ENCODE results near the gene ANKRD37. TPM values are rescaled to one million over a fixed set of nuclear protein-coding genes. Genes with fewer than 3 reads are reported as not detected.

Gene ANKRD37
- total and polyA plus RNA-seq, 8 donors = 1.2 to 21.7 (median 13.4) TPM

DNA sequence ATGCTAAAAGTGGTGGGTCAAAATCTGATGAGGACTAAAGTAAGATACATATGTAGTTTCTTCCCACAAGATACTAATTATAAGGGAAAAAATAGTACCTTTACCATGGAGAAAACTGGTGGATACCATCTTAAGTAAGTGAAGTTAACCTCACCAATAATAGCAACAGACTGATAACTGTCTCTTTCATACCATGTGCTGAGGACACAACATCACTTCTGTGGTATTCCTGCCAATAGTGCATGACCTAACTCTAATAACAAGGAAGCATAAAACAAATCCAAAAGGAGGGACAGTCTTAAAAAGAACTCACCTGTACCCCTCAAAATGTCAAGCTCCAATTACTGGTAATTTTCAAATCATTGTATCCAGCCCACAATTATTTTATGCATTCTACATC is 20.3 kb downstream of the ANKRD37 start:
- intact Hi-C loops (cut with DNase I; ENCODE audit: low total_unique reads) = no loop called here
- no peak for DNase-seq
- H3K4me1 ChIP-seq = peaks cover 0 to 15% (median 7%) of the 10 kb centered on the region in 4 donors
- H3K36me3 ChIP-seq = peaks cover 12 to 80% (median 64%) of the 10 kb centered on the region in 4 donors
- no peak for TF ChIP-seq POLR2AphosphoS5 (IDR thresholded peaks at IDR 0.05)
- TF ChIP-seq, protein P1, sequence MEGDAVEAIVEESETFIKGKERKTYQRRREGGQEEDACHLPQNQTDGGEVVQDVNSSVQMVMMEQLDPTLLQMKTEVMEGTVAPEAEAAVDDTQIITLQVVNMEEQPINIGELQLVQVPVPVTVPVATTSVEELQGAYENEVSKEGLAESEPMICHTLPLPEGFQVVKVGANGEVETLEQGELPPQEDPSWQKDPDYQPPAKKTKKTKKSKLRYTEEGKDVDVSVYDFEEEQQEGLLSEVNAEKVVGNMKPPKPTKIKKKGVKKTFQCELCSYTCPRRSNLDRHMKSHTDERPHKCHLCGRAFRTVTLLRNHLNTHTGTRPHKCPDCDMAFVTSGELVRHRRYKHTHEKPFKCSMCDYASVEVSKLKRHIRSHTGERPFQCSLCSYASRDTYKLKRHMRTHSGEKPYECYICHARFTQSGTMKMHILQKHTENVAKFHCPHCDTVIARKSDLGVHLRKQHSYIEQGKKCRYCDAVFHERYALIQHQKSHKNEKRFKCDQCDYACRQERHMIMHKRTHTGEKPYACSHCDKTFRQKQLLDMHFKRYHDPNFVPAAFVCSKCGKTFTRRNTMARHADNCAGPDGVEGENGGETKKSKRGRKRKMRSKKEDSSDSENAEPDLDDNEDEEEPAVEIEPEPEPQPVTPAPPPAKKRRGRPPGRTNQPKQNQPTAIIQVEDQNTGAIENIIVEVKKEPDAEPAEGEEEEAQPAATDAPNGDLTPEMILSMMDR (IDR thresholded peaks at IDR 0.05) = no peak
- no peak for TF ChIP-seq EP300 (IDR thresholded peaks at IDR 0.05)
- no peak for TF ChIP-seq POLR2A (IDR thresholded peaks at IDR 0.05)
- no peak overlapping the region for H3K4me3 ChIP-seq
- no peaks in the 10 kb centered on the region for H3K9me3 ChIP-seq
- H3K27me3 ChIP-seq = no peaks in the 10 kb centered on the region
- no peak overlapping the region for H3K27ac ChIP-seq

GRCh38 chr4:185421366-185422124 is 24.9 kb downstream of the ANKRD37 start:
- Histone ChIP-seq H3K36me3 (peaks cover 3 to 41% (median 30%) of the 10 kb centered on the region in 4 donors), H3K27ac (no peak overlapping the region), H3K4me3 (no peak overlapping the region), H3K4me1 (peaks cover 10 to 51% (median 33%) of the 10 kb centered on the region in 4 donors), H3K27me3 (no peaks in the 10 kb centered on the region), H3K9me3 (no peaks in the 10 kb centered on the region)
- TF ChIP-seq POLR2A (IDR thresholded peaks at IDR 0.05) (no peak), EP300 (IDR thresholded peaks at IDR 0.05) (no peak), POLR2AphosphoS5 (IDR thresholded peaks at IDR 0.05) (no peak)
- TF ChIP-seq, protein P1 (IDR thresholded peaks at IDR 0.05) = no peak
- 56 to 88% (median 79%) methylated on average over 2 of the region's 2 CpGs for WGBS, 5 donors
- DNase-seq = peak in 1 of 2 donors; percentile 41
- intact Hi-C loops (cut with DNase I; ENCODE audit: low total_unique reads) = no loop called here

- Histone ChIP-seq H3K4me1 (peaks cover 10 to 51% (median 34%) of the 10 kb centered on the region in 4 donors), H3K27me3 (no peaks in the 10 kb centered on the region), H3K27ac (peak overlapping the region; percentile 89 to 95 (median 93)), H3K9me3 (no peaks in the 10 kb centered on the region), H3K4me3 (peak overlapping the region; percentile 65 to 81 (median 68)), H3K36me3 (peaks cover 0 to 14% (median 4%) of the 10 kb centered on the region in 4 donors)
- no peak for TF ChIP-seq POLR2A (IDR thresholded peaks at IDR 0.05)
- TF ChIP-seq, protein P1 (IDR thresholded peaks at IDR 0.05) = no peak
- no peak for TF ChIP-seq EP300 (IDR thresholded peaks at IDR 0.05)
- no peak for TF ChIP-seq POLR2AphosphoS5 (IDR thresholded peaks at IDR 0.05)
- DNase-seq = no peak
- intact Hi-C loops (cut with DNase I; ENCODE audit: low total_unique reads) = no loop called here
- WGBS, 5 donors = 12 to 16% (median 15%) methylated on average over 12 to 13 of the region's 13 CpGs
Measured at GRCh38 chr4:185424905-185425646, 28.4 kb downstream of the ANKRD37 start.

- Histone ChIP-seq H3K36me3 (peaks cover 0 to 14% (median 4%) of the 10 kb centered on the region in 4 donors), H3K4me1 (peaks cover 10 to 46% (median 32%) of the 10 kb centered on the region in 4 donors), H3K27me3 (no peaks in the 10 kb centered on the region), H3K4me3 (peak within 1 kb of the TSS; percentile 65 to 81 (median 68)), H3K27ac (peak within 1 kb of the TSS; percentile 89 to 95 (median 93)), H3K9me3 (no peaks in the 10 kb centered on the region)
- peak; percentile 92 to 97 for DNase-seq
- TF ChIP-seq POLR2AphosphoS5 (IDR thresholded peaks at IDR 0.05) (peak; percentile 79 to 85 (median 82)), EP300 (IDR thresholded peaks at IDR 0.05) (peak; percentile 3), POLR2A (IDR thresholded peaks at IDR 0.05) (peak in 1 of 4 donors; percentile 58)
- TF ChIP-seq, protein P1 (IDR thresholded peaks at IDR 0.05) = no peak
- intact Hi-C loops (cut with DNase I; ENCODE audit: low total_unique reads) = no loop called here
- WGBS, 5 donors = 0% methylated on average over 53 to 66 of the region's 66 CpGs
Measured at GRCh38 chr4:185425647-185426352, 29.2 kb downstream of the ANKRD37 start, which contains the start of gene UFSP2. Gene UFSP2 (minus strand): TSS chr4:185425964. CDS start chr4:185425868, 96 bp downstream.

Data from stomach (tissue), 9 donors.